Mesothelial cell of epicardium (in vitro differentiated cells): ENCODE results near the gene ARMH2. TPM values are rescaled to one million over a fixed set of nuclear protein-coding genes. Genes with fewer than 3 reads are reported as not detected.

ENCODE experiments used
- DNase-seq, 2 experiments: peaks; one replicate each; pipeline ENCODE4 v3.0.0; 2021; ENCODE audit warnings: low spot score in 2 of 2; ENCODE audit not compliant: unreplicated experiment in 2 of 2
- H3K27ac Mint-ChIP-seq: 2 replicates; pipeline ENCODE4 v1.8.0; 2021; ENCODE audit warnings: mixed read lengths
- H3K27me3 Mint-ChIP-seq: 2 replicates; pipeline ENCODE4 v1.8.0; 2021; ENCODE audit warnings: low read depth, mixed read lengths
- H3K36me3 Mint-ChIP-seq: 2 replicates; pipeline ENCODE4 v1.8.0; 2021; ENCODE audit warnings: mixed read lengths
- H3K4me1 Mint-ChIP-seq: 2 replicates; pipeline ENCODE4 v1.8.0; 2021; ENCODE audit warnings: mixed read lengths
- H3K4me3 Mint-ChIP-seq: 2 replicates; pipeline ENCODE4 v1.8.0; 2021; ENCODE audit warnings: mild to moderate bottlenecking, moderate library complexity, mixed read lengths
- H3K9me3 Mint-ChIP-seq: 2 replicates; pipeline ENCODE4 v1.8.0; 2021; ENCODE audit warnings: mixed read lengths
- total RNA-seq: library from RNA; stranded (reverse); gene quantifications from 3 replicates; pipeline ENCODE4 v1.2.1, GENCODE V29; 2021
- TF ChIP-seq, protein P1 (sequence below): fragments of 200-600 bp; sonication (generic); IDR thresholded peaks from one replicate; pipeline ENCODE4 v1.5.0; 2021; ENCODE audit warnings: antibody characterized with exemption; ENCODE audit not compliant: unreplicated experiment

The ARMH2 gene
- total RNA-seq, 1 donor from 2014 or later = not detected

DNA sequence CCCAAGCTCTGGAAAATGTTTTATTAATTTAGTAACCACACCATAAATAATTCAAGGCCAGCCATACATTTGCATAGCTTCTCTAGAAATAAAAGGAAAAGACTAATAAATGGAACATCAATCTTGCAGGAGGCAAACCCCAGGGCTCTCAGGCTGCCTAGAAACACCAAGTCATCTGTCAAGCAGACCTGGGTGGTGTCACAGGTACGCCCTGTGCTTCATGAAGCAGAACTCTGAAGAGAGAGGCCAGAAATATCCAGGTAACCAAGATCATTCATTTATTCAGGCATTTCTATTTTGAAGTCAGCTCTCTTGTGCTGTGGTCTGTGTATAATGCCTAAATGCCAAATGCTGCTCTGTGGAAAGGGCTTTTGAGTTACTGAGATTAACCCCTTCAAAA lies 45.3 kb upstream of the ARMH2 start:
- Mint-ChIP-seq H3K27me3 (no peaks in the 10 kb centered on the region), H3K4me1 (peaks cover 10% of the 10 kb centered on the region), H3K4me3 (no peak overlapping the region), H3K9me3 (no peaks in the 10 kb centered on the region), H3K27ac (no peak overlapping the region), H3K36me3 (no peaks in the 10 kb centered on the region)
- TF ChIP-seq, protein P1, sequence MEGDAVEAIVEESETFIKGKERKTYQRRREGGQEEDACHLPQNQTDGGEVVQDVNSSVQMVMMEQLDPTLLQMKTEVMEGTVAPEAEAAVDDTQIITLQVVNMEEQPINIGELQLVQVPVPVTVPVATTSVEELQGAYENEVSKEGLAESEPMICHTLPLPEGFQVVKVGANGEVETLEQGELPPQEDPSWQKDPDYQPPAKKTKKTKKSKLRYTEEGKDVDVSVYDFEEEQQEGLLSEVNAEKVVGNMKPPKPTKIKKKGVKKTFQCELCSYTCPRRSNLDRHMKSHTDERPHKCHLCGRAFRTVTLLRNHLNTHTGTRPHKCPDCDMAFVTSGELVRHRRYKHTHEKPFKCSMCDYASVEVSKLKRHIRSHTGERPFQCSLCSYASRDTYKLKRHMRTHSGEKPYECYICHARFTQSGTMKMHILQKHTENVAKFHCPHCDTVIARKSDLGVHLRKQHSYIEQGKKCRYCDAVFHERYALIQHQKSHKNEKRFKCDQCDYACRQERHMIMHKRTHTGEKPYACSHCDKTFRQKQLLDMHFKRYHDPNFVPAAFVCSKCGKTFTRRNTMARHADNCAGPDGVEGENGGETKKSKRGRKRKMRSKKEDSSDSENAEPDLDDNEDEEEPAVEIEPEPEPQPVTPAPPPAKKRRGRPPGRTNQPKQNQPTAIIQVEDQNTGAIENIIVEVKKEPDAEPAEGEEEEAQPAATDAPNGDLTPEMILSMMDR = no peak
- DNase-seq = no peak

DNA sequence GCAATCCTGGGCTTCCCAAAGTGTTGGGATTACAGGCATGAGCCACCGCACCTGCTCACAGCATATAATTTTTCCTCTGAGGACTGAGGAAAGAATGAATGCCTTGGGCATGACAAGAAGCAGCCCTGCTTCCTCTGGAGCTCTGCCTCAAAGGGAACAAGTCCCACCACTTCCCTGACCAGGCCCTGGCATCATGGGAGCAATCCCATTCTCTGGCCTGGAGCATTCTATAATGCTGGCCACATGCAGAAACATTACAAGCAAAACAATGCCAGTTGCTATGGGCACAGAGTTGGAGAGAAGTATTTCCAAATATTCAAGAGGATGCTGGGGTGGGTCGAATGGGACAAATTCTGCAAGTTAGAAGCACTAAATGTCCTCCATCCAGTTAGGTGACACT lies 41.5 kb upstream of the ARMH2 start:
- Mint-ChIP-seq H3K36me3 (no peaks in the 10 kb centered on the region), H3K27ac (no peak overlapping the region), H3K4me1 (peaks cover 4% of the 10 kb centered on the region), H3K4me3 (no peak overlapping the region), H3K9me3 (no peaks in the 10 kb centered on the region), H3K27me3 (no peaks in the 10 kb centered on the region)
- TF ChIP-seq, protein P1 = no peak
- DNase-seq = no peak

DNA sequence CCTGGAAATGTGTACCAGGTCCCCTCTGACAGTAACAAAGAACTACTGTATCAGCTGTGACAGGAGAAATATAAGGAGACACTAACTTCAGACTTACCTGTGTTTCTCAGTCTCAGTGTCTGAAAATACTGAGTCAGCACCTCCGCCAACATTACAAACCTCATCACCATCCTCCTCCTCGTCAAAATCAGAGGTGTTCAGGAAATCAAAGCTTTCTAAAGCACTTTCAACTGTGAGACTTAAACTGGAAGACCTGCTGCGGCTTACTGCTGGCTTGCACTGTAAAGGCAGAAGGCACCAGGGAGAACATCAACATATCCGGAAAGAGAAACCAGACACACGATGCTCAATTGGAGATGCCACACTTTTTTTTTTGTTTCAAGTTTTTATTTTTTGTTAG lies 40.3 kb upstream of the ARMH2 start:
- DNase-seq = no peak
- TF ChIP-seq, protein P1 = no peak
- H3K27me3 Mint-ChIP-seq = no peaks in the 10 kb centered on the region
- H3K27ac Mint-ChIP-seq = no peak overlapping the region
- H3K4me3 Mint-ChIP-seq = no peak overlapping the region
- peaks cover 2% of the 10 kb centered on the region for H3K4me1 Mint-ChIP-seq
- H3K9me3 Mint-ChIP-seq = peaks cover 4% of the 10 kb centered on the region
- no peaks in the 10 kb centered on the region for H3K36me3 Mint-ChIP-seq

DNA sequence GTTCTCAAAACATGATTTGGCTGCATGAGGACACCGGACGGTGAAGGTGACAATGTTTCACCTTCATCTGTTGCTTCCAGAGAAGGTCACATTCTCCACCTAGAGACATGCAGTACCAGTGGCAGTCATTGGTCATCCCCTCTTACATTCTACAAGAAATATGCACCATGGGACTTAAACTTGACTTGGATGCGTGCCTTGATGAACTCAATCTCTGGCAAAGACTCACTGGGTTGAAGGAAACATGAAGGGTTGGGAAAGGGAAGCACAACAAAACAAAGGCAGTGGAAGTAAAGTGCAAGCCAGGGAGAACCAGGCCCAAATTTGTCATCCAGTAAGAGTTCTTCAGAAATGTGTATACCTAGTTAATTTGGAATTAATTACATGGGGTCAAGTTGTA lies 39.4 kb upstream of the ARMH2 start:
- H3K9me3 Mint-ChIP-seq = peaks cover 7% of the 10 kb centered on the region

DNA sequence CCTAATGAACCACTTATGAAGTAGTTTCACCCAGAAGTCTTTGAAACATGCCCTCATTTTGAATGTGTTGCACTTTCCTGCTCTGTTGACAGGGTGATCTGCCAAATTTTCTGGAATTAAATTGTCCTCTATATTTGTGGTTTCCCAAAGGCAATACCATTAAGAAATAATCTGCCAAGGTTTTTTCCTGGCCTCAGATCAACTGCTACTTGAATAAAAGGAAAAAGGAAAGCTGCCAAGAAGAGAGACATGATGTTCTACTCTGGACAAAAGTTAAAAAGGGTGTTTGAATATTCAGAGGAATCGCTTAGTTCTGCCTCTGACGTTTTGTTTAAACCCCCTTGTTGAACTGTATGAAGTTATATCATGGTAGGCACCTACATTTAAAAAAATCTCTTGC lies 37.4 kb upstream of the ARMH2 start:
- no peak for DNase-seq
- Mint-ChIP-seq H3K4me1 (peaks cover 9% of the 10 kb centered on the region), H3K9me3 (peaks cover 7% of the 10 kb centered on the region), H3K36me3 (no peaks in the 10 kb centered on the region), H3K4me3 (no peak overlapping the region), H3K27me3 (no peaks in the 10 kb centered on the region), H3K27ac (no peak overlapping the region)
- TF ChIP-seq, protein P1 = no peak

More for the DNA sequence above, 39.4 kb upstream of the ARMH2 start:
- Mint-ChIP-seq H3K4me1 (no peaks in the 10 kb centered on the region), H3K27me3 (no peaks in the 10 kb centered on the region), H3K4me3 (no peak overlapping the region), H3K27ac (no peak overlapping the region), H3K36me3 (no peaks in the 10 kb centered on the region)
- DNase-seq = no peak
- TF ChIP-seq, protein P1 = no peak
